HG02610 (cell line): ENCODE results near the gene RNF25.
"Not testable (repeated sequence)": the region's sequence is repeated elsewhere in the genome, so short reads cannot be mapped to it uniquely, and the experiment has no call there.

Experiments used
- ATAC-seq: cut with Tn5 transposase; IDR thresholded peaks from one replicate; pipeline ENCODE4 v1.9.1; 2021; ENCODE audit warnings: mild to moderate bottlenecking, moderate library complexity; ENCODE audit not compliant: unreplicated experiment

The RNF25 gene

DNA sequence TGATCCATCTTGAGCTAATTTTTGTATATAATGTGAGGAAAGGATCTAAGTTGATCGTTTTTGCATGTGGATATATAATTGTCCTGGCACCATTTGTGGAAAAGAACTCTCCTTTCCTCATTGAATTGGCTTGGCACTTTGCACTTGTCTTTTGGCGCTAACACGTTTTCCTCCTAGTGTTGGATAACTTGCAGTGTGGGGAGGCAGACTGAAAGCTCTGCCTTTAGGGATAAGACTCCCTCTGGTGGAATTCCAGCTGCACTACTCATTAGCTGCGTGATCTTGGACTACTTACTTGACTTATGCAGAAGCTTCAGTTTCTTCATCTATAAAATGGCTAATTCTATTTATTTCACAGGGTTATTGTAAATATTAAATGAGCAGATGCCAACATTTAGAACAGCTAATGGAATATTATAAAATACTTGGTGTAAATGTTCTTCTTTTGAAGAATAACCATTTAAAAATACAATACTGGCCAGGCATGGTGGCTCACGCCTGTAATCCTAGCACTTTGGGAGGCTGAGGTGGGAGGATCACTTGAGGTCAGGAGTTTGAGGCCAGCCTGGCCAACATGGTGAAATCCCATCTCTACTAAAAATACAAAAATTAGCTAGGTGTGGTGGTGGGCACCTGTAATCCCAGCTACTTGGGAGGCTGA lies 15.7 kb upstream of the RNF25 start:
- not testable (repeated sequence) for ATAC-seq

DNA sequence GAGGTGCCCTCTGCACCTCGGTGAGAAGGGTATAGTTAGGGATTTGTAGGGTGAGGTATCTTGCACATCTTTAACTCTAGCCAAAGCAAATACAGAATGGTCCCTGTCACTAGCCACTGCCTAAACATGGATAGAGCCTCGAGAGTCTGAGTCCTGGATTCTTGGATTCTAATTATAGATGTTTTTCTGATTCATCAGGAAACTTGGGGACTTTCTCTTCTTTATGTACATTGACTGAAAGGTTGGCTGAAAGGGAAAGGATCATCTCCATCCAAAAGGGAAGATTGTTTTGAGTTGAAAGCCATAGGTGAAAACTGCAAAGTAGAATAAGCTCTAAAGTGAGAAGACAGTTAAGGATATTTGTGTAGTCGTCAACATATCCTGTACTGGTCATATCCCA lies 8.3 kb upstream of the RNF25 start:
- ATAC-seq: no peak

DNA sequence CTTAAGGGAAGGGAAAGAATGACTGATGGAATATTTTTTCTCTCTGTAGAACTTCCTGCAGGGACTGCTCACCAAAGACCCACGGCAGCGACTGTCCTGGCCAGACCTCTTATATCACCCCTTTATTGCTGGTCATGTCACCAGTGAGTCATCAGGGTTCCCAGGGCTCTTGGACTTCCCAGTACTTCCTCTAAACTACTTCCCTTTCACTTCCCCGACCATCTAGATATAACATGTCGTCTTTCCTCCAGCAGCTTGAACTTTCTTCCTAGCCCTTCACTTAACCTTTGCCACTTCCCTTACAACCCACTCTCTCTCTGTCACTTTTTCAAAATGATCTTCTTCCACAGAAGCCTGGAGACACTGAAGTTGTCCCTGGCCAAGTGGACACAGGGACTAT lies 7.3 kb upstream of the RNF25 start:
- no peak for ATAC-seq

DNA sequence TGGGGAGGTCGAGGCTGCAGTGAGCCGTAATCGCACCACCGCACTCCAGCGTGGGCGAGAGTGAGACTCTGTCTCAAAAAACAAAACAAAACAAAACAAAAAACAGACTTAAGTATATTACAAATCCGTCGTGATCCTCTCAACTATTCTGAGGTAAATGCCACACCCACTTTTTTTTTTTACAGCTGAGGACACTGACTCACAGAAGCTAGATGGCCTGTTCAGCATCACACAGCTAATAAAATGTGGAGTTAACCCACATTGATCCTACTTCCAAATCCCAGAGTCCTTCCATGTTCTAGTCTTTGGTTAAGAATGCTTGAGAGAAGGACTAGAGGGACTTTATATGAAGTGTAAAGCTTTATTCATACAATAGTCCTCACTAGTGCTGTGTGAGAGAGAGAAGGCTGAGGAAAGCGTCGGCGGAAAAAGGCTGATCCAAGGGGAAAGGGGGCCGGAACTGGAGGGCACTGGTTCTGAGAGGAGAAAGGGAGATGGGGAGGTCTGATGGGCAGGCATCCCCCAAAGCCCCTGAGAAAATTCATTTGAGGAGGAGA lies 627 bp downstream of the RNF25 start:
- ATAC-seq: no peak

DNA sequence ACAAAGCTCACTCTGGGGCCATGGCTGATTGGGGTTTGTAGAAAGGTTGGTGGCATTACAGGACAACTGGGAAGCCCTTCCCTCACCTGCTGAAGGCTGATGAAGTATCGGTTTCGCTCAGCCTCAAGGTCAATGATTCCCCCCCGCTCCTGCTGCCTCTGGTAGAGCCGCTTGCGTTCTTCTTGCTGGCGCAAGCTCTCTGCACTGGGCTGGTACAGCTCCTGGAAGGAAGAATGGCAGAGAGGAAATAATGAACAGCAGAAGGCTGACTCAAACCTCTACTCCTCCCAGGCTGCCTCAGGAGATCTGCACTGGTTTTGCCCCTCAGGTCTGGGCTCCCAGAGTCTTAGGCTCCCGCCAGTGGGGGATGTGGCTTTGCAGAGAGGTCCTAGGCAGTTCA lies 7.1 kb downstream of the RNF25 start:
- ATAC-seq: no peak

DNA sequence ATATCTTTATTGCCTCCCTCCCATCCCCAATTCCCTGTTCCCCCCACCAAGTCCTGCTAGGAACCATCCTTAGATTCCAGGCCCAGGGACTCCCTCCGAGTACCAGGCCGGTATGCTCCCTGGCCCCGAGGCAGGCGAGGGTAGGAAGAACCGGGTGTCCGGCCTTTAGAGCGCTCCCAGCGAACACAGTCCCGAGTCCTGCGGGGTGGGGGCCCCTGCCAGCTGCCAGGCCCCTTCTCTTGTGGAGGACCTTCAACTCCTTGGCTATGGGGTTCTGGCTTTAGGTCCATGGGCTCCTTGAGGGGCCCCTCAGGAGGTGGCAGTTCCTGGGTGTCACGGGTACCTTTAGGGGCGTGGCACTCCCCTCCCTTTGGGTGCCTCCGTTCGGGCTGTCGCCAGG lies 7.9 kb downstream of the RNF25 start:
- ATAC-seq: no peak

DNA sequence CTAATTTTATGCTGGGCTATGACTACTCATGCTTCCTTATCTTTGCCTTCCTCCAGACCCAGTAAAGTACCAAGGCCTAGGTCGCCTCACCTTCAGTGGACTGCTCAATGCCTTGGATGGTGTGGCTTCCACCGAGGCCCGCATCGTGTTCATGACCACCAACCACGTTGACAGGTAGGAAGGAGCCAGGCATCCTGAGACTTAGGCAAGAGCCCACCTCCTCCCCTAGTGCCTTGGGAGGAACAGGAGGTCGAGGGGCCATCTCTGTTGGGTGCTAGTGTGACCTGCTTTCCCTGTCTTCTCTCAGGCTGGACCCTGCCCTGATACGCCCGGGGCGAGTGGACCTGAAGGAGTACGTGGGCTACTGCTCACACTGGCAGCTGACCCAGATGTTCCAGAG lies 9.0 kb downstream of the RNF25 start:
- ATAC-seq: no peak

DNA sequence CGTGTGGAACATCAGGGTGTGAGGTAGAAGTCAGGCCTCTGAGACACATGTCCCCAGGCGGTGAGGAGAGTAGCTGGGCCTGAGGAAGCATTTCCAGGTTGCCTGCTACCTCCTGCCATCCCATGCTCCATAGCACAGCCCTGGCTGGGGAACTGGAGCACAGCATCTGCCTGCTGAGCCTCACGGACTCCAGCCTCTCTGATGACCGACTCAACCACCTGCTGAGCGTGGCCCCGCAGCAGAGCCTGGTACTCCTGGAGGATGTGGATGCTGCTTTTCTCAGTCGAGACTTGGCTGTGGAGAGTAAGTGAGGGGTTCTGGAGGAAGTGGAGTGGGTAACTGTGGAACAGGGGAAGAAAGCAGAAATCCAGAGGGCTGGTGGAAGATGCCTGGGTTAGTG lies 9.4 kb downstream of the RNF25 start:
- no peak for ATAC-seq

DNA sequence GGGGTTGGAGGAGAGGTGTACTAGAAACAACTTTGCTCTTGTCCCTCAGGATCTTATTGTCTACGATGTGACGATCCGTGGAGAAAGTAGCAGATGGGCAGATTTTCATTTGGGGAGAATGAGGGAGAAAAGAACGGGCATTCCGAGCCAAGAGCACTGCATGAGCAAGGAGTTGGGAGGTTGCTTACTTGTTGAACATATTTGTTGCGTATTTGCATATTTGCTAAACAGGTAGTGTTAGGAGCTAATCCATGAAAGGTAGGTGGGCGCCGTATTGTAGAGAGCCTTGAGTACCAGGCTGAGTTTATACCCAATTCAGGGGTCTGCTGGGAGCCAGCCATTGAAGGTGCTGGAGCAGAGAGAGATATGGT lies 11.8 kb downstream of the RNF25 start:
- ATAC-seq: no peak

DNA sequence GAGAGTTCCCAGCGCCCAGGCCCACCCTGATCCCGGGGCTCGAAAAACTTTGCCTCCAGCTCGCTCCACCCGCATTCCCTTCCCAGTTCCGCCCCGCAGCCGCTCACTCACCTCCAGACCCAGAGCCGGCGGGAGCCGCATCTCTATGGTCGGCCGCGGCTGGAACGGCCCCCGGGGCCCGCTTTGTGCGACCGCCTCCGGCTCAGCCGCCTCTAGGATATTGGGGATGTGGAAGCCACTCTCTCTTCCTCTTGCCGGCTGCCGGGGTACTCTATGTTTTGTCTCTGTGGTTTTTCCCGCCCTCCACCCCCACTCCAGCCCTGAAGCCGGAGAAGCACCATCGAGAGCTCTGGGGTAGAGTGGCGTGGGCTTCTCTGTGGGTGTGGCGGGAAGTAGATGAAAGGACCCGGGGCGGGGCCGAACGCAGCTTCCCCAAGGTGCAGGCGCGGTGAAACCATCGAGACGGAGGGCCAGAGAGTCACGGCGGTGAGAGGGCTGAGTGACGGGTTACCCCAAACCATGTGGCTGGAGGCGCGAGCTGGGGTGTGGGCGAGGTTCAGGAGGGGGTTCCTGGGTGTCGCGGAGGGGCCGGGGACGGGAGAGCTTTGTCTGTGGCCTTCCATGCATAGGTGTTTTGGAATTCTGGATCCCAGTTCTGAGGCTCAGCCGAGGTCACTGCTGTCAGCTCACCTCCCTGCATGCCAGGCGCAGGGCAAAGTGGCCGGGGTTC lies 12.4 kb downstream of the RNF25 start, which contains the start of the genes BCS1L and ZNF142:
BCS1L (plus strand) TSS at position 426 of the 730 bp plus-strand sequence. CDS start 1,305 bp downstream, outside the sequence.
ZNF142 (minus strand) TSS at position 366 of the 730 bp plus-strand sequence. CDS start 3,194 bp downstream, outside the sequence.
- peak; percentile 95 for ATAC-seq

DNA sequence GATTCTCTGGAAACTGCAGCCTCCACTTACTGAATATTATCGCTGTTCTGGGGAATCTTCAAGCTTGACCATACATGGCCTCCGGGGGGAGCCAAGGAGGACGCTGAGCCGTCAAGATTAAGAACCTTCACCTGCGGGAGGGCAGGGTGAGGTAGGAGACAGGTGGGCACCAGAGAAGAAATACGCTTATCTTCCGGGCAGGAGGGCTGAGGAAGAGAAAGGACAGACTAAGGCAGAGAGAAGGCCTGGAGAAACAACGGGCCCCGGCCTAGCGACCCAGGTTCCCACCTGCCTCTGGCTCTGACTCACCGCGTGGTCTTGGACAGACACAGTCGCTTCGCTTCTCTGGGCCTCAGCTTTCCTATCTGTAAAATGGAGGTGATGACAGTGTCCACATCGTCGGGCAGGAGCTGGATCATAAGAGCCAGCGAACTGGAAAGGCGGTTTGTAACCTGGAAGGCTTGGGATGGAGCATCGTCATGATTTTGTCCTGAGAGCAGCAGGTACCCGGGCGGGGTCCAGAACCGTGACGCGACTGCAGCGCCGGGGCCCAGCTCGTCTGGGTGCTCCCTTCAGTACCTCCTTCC lies 13.0 kb downstream of the RNF25 start:
- peak; percentile 34 for ATAC-seq

DNA sequence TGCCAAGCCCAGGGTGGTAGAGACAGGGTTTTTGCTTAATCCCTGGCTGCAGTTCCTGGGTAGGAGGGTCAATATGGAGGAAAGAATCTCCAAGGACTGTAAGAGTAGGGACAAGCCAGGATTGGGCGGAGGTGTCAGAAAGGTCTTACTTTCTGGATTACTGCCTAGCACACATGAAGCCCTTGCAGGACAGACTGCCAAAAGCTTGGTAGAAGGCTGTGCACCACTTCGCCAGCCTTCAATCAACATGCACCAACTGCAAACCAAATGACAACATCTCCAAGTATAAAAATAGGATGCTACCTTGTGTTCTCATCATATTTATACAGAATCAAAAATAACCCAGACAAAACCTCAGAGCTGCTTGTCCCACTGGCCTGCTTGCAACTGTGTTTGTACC lies 16.1 kb downstream of the RNF25 start:
- no peak for ATAC-seq

DNA sequence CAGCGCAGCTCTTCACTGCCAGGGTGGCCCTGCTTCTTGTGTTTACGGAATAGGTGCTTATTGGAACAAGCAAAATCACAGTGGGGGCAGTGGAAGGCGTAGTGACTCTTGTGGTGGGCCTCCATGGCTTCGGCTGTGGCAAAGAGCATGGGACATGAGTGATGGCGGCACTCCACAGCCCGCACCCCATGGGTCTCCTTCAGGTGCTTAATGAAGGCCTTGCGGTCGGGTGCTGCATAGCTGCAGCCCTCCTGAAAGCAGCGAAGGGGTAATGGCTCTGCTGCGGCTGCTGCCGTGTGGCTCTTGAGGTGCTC lies 23.1 kb downstream of the RNF25 start:
- ATAC-seq: no peak

DNA sequence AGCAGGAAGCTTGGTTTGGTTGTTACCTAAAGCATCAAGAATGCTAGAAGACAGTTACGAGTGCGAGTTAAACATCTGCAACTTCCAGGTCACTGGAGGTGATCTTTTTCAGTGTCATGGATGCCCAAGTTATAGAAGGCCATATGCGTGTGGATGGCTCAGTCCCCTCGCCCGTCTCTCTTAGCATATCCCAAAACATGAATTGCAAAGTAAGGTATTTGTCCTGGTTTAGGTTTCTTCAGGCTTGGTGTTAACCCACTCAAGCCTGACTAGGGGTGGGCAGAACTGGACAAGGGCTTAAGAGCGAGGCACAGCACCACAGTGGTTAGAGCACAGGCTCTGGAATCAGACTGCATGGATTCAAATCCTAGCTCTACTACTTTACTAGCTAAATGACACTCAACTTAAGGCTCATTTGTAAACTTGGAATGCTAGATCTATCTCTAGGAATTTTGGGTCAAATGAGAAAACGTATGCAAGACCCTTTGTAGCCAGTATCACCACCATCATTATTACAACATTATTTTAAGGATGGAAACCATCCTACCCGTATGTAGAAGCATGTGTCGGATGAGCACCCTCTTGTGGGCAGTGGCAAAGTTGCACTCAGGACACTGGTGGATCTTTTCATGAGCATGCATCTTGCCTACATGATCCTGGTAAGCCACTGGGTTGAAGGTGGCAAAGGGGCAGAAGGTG lies 23.6 kb downstream of the RNF25 start:
- ATAC-seq: no peak

DNA sequence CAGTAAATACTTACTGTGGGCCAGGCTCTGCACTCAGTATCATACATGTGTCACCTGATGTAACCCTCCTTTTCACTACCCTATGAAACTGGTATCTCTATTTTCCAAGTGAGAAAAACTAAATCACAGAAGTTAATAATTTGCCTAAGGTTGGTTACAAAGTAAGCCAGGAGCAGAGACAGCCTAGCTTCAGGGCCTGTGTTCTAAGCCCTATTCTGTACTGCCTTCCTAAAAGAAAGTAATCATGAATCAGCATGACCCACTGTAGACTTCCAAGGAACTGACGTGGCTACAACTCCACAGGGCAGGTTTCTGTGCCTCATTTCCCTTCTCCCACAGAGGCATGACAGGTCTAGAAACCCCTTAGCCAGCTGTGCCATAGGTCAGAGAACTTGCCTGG lies 26.7 kb downstream of the RNF25 start:
- ATAC-seq: no peak

DNA sequence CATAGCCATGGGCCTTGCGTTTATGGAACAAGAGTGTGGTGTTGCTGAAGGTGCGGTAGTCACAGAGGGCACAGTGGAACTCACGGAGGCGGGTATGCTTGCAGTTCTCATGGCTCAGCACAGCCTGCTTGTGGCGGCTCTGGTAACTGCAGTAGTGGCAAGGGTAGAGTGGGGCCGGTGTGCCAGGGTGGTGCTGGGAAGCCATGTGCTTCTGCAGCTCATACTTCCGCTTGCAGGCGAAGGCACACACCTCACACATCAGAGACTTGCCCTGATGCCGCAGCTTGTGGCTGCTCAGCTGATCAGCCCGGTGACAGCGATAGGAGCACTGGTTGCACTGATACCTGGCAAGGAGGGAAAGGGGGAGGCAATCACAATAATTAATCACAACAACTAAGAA lies 27.1 kb downstream of the RNF25 start:
- ATAC-seq: no peak

DNA sequence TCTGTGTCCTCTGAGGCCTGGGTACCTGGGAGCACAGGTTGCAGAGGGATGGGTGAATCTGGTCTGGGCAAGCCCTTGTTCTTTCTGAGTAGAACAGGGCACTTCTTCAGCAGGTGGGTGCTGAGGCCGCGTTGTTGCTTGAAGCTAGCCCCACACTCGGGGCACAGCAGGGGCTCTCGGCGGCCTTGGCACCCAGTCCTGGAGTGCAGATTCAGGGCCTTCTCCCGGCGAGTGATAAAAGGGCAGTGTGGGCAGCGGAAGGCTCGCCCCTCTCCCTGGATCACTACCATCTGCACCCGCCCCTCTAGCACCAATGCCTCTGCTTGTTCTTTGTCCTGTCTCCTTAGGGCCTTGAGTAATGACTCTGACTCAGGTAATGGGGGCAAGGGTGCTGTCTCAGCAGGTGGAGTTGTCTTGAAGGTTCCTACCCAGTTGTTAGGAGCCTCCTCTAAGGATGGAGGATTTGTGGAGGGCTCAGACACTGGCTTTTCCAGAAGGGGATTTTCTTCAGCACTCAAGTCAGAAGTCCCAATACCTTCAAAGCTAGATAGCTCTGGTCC lies 28.0 kb downstream of the RNF25 start:
- ATAC-seq: no peak

DNA sequence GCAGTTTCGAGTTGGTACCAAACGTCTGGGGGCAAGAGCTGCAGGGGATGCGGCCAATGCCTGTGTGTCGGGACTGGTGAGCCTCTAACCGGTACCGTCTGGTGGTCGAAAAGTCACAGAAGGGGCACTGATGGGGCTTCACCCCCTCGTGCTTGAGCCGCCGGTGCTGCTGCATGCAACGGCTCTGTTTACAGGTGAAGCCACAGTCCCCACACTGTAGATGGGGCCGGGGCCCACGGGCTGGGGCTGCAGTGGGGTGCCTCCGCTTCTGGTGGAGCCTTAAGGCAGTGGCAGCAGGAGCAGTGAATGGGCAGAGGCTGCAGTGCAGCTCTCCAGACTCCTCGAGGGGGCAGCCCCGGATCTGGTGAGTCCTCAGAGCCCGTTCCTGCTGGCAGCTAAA lies 29.0 kb downstream of the RNF25 start:
- ATAC-seq: no peak

DNA sequence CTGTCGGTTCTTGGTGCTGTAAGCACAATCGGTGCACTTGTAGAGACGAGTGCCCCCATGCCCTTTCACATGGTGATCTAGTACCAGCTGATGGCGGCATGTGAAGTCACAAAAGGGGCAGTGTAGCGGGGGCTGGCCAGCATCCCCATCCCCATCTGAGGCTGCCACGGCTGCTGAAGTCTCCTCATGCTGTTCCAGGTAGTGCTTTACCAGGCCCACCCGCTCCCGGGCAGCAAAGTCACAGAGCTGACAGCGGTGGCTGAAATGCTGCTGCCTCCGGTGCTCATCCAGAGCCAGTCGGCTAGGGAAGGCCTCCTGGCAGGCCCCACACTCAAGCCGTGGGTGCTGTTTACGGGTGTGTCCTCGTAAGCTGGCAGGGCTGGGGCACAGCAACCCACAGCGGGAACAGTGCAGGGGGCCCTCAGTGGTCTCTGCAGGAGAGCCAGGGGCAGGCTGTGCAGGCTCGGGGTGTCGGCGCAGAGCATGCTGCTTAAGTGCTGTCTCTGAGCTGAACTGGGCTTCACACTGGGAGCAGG lies 29.6 kb downstream of the RNF25 start:
- no peak for ATAC-seq

DNA sequence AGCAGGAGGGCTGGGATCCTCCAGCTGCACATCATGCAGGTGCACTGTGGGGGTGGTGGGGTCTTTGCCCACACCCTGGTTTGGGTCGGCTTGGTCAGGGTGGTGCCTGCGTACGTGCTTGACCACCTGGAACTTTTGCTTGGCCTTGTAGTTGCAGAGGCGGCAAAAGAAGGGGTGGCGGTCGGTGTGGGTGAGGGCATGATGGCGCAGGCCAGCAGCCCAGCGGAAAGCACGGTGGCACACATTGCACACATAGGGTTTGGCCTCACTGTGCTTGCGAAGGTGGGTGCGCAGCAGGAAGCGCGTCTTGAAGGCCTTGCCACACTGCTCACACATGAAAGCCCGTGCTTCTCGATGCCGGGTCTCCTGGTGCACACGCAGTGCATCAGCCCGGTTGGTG lies 33.4 kb downstream of the RNF25 start:
- no peak for ATAC-seq

DNA sequence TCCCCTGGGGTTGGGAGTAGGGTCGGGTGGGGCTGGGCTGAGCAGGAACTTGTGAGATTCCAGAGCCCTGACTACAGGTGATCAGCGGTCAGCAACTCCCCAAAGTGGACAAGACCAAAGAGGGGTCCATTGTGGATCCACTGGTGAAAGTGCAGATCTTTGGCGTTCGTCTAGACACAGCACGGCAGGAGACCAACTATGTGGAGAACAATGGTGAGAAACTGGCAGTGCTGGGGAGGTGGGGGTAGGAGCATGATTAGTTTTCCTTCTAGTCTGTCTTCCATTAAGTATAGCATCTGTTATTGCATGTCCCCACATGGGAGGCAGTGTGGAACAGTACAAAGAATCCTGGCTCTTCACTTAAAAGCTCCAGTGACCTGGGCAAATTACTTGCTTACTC lies 36.1 kb downstream of the RNF25 start:
- ATAC-seq: no peak
